Measurements from ENCODE around the gene UQCR11.

- TF ChIP-seq GATA2 (IDR thresholded peaks at IDR 0.05; ENCODE audit: low read depth, low read length) (no peak), GATA3 (IDR thresholded peaks at IDR 0.05; ENCODE audit: low read depth, low read length) (no peak)
Measured at GRCh38 chr19:1549332-1549945, 55.8 kb downstream of the UQCR11 start.
